MCF 10A (cell line): ENCODE results near the gene SNX30. TPM values are rescaled to one million over a fixed set of nuclear protein-coding genes. Genes with fewer than 3 reads are reported as not detected.

Experiments
- BruUV-seq: library from RNA; stranded (reverse); fragments of 400-500 nt; replicated peaks from 2 replicates; lab custom pipeline; 2021; lab: Mats Ljungman, UMichigan
- CTCF ChIA-PET: fragments of 300-600 bp; sonication (Branson Sonifier 250); formaldehyde crosslinking; extraction: SDS; loops from one replicate; lab custom pipeline; 2021; ENCODE audit warnings: antibody characterized with exemption, inconsistent platforms; lab: Yijun Ruan, JAX
- POLR2A ChIA-PET: fragments of 300-600, 350-650 bp; sonication (Branson Sonifier 250); formaldehyde crosslinking; extraction: SDS; loops from one replicate; lab custom pipeline; 2020; ENCODE audit warnings: antibody characterized with exemption, inconsistent platforms; lab: Yijun Ruan, JAX
- DNase-seq: peaks from one replicate; pipeline ENCODE4 v3.0.0-alpha.2; 2018; ENCODE audit not compliant: unreplicated experiment
- H3K27ac Mint-ChIP-seq: one replicate; pipeline ENCODE4 v1.8.0; 2022; ENCODE audit warnings: mild to moderate bottlenecking, low read depth, mixed read lengths; ENCODE audit not compliant: unreplicated experiment
- H3K27me3 Mint-ChIP-seq: one replicate; pipeline ENCODE4 v1.8.0; 2022; ENCODE audit warnings: mixed read lengths; ENCODE audit not compliant: insufficient read depth, unreplicated experiment
- H3K36me3 Mint-ChIP-seq: one replicate; pipeline ENCODE4 v1.8.0; 2022; ENCODE audit warnings: mild to moderate bottlenecking, moderate library complexity, mixed read lengths; ENCODE audit not compliant: insufficient read depth, unreplicated experiment
- H3K4me1 Mint-ChIP-seq: one replicate; pipeline ENCODE4 v1.8.0; 2022; ENCODE audit warnings: mixed read lengths; ENCODE audit not compliant: insufficient read depth, unreplicated experiment
- H3K4me3 Mint-ChIP-seq: one replicate; pipeline ENCODE4 v1.8.0; 2022; ENCODE audit warnings: mild to moderate bottlenecking, moderate library complexity, mixed read lengths; ENCODE audit not compliant: unreplicated experiment
- H3K9me3 Mint-ChIP-seq: one replicate; pipeline ENCODE4 v1.8.0; 2022; ENCODE audit warnings: mixed read lengths; ENCODE audit not compliant: unreplicated experiment
- CTCF ChIP-seq: fragments of 200-600 bp; IDR thresholded peaks from one replicate; pipeline ENCODE4 v1.8.0; 2022; ENCODE audit warnings: antibody characterized with exemption, mild to moderate bottlenecking; ENCODE audit not compliant: unreplicated experiment
- intact Hi-C: fragments of 100-400 bp; cut with micrococcal nuclease; formaldehyde crosslinking; loops from 2 replicates; pipeline ENCODE4 v1.14.1; 2022
- total RNA-seq: library from RNA; stranded (reverse); gene quantifications from 2 replicates; pipeline ENCODE4 v1.2.3, GENCODE V29; 2022

SNX30 gene
- total RNA-seq, 1 experiment from 2014 or later: 9.6 TPM

- CTCF ChIA-PET: interaction anchor here (0.5 to 2.4 kb wide), 25 partner anchors 12 to 1741 kb away, joined by 3 to 21 read pairs (median 3); partner anchors contain the start of gene HSDL2
- peak; percentile 38 for DNase-seq
- Mint-ChIP-seq H3K36me3 (peaks cover 27% of the 10 kb centered on the region), H3K4me3 (no peak overlapping the region), H3K27me3 (no peaks in the 10 kb centered on the region), H3K9me3 (peaks cover 7% of the 10 kb centered on the region), H3K27ac (no peak overlapping the region), H3K4me1 (peaks cover 17% of the 10 kb centered on the region)
- peak; percentile 40 for TF ChIP-seq CTCF
- intact Hi-C loops: loop anchor here (1.0 to 5.0 kb wide), 4 partner anchors 224 to 599 kb away; partner anchors contain the start of gene KIAA1958
- POLR2A ChIA-PET: interaction anchor here (1.1 to 1.3 kb wide), 2 partner anchors 41 to 332 kb away, joined by 4 to 5 read pairs; partner anchors contain the start of gene HSDL2
- BruUV-seq: no TSS peak
Measured at GRCh38 chr9:112711050-112711689, 39.4 kb upstream of the SNX30 start.

GRCh38 chr9:112712678-112713077, 37.9 kb upstream of the SNX30 start:
- Mint-ChIP-seq H3K27ac (no peak overlapping the region), H3K9me3 (peaks cover 7% of the 10 kb centered on the region), H3K4me1 (peaks cover 12% of the 10 kb centered on the region), H3K4me3 (no peak overlapping the region), H3K27me3 (no peaks in the 10 kb centered on the region), H3K36me3 (peaks cover 21% of the 10 kb centered on the region)
- no TSS peak for BruUV-seq
- intact Hi-C loops: loop anchor here (5.0 kb wide), 2 partner anchors 225 to 600 kb away; partner anchors contain the start of gene KIAA1958
- ChIA-PET CTCF (interaction anchor here (1.3 to 2.4 kb wide), 5 partner anchors 11 to 333 kb away, joined by 3 to 21 read pairs (median 7); partner anchors contain the start of gene HSDL2), POLR2A (interaction anchor here (0.5 to 1.0 kb wide), 2 partner anchors 226 to 256 kb away, joined by 3 to 4 read pairs; partner anchors contain the start of gene KIAA1958)
- DNase-seq: no peak
- no peak for TF ChIP-seq CTCF

- Mint-ChIP-seq H3K4me3 (peak within 1 kb of the TSS; percentile 100), H3K4me1 (peaks cover 9% of the 10 kb centered on the region), H3K36me3 (peaks cover 7% of the 10 kb centered on the region), H3K9me3 (peaks cover 3% of the 10 kb centered on the region), H3K27ac (peak within 1 kb of the TSS; percentile 98), H3K27me3 (no peaks in the 10 kb centered on the region)
- ChIA-PET POLR2A (interaction anchor here (0.6 to 3.8 kb wide), 25 partner anchors 9 to 1621 kb away, joined by 3 to 46 read pairs (median 4); partner anchors contain the start of genes HSDL2, KIAA1958 and SNX30), CTCF (interaction anchor here (0.6 to 3.8 kb wide), 9 partner anchors 14 to 270 kb away, joined by 3 to 17 read pairs (median 4); partner anchors contain the start of gene KIAA1958)
- DNase-seq: peak; percentile 97
- intact Hi-C loops: loop anchor here (1.0 to 5.0 kb wide), 3 partner anchors 33 to 185 kb away; partner anchors contain the start of gene SNX30
- peak; percentile 6 for TF ChIP-seq CTCF
- BruUV-seq: TSS peak; percentile 75
Measured at GRCh38 chr9:112717661-112718331, 32.8 kb upstream of the SNX30 start, which contains the start of gene INIP. Gene INIP, minus strand, starts transcription at chr9:112718117. Its CDS starts 1,632 bp downstream, at chr9:112716485.
